SW 1271 (cell line): ENCODE measurements around the gene C20orf96.
"Not testable (repeated sequence)": the region's sequence is repeated elsewhere in the genome, so short reads cannot be mapped to it uniquely, and the experiment has no call there.

Experiments
- DNase-seq, 2 experiments: peaks; one replicate each; lab custom pipeline; 2025; lab: John Stamatoyannopoulos, UW

C20orf96 gene

GRCh38 chr20:290084-290831, at the start of gene C20orf96:
Gene C20orf96 (minus strand): TSS chr20:290750. CDS start chr20:290610, 140 bp downstream.
- DNase-seq = peak; percentile 83 to 96

DNA sequence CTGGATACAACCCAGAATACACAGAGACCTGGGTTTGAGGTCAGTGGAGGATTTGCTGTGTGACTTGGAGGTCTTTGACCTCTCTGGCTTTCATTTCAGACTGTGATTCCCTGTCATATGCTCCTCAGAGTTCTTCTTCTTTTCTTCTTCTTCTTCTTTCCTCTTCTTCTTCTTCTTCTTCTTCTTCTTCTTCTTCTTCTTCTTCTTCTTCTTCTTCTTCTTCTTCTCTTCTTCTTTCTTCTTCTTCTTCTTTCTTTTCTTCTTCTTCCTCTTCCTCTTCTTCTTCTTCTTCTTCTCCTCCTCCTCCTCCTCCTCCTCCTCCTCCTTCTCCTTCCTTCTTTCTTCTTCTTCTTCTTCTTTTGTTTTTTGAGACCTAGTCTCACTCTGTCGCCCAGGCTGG, 45.5 kb upstream of the C20orf96 start:
- DNase-seq = not testable (repeated sequence)

- no peak for DNase-seq
These were observed 44.0 kb upstream of the C20orf96 start for GRCh38 chr20:334578-334977.

- peak; percentile 54 to 64 for DNase-seq
These were observed 39.9 kb upstream of the C20orf96 start for GRCh38 chr20:330233-331149.

- no peak for DNase-seq
These were observed 39.3 kb upstream of the C20orf96 start for GRCh38 chr20:329851-330232.

DNA sequence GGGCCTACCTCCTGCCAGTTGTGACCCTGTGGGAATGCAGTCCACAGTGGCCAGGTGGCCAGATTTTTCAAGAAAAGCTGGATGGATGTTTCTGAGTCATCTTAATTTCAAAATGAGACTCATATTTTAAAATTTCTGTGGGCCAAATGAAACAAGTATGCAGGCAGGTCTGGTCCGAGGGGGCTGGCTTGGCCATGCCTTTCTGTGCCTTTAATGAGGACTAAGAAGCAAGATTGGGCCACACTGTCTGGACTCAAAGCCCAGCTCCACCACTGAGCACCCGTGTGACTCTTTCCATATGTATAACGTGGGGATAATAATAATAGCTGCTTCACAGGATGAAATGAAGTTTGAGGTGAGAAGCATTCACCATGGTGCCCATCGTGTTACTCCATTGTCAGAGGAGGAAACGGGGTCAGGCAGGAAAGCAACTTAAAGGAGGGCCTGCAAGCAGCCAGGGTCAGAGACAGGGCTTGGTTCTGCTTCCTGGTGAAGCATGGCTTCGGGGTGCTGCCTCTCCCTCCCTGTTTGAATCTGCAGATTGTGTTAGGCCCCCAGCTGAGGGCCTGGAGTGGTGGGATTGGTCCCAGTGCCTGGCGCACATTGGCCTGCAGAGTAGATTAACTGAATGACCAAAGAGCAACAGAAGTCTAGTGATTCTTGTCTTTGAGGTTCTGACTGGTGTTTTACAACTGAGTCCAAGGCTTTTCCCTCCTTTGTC, 38.6 kb upstream of the C20orf96 start:
- no peak for DNase-seq

GRCh38 chr20:328027-328974, 37.8 kb upstream of the C20orf96 start:
- no peak for DNase-seq

- DNase-seq = peak; percentile 86 to 91
These were observed 36.9 kb upstream of the C20orf96 start for GRCh38 chr20:327186-328026.

DNA sequence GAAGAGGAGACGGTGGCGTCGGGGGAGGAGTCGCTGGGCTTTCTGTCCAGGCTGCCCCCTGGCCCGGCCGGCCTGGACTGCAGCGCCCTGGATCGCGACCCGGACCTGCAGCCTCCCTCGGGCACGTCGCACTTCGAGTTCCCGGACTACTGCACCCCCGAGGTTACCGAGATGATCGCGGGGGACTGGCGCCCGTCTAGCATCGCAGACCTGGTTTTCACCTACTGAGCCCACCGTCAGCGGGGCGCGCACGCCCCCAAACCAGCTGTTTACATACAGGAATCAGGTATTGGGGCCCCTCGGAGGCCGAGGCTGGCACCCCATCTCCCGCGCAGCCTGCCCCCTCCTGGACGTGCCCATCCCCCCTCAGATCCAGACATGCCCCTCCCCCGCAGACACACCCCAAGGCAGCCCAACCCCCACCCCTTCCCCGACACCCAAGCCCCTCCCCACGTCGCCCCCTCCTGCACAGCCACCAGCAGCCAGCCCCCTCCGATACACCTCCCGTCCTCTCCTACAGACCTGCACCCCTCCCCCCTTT, 36.2 kb upstream of the C20orf96 start:
- DNase-seq = peak in 1 of 2 experiments; percentile 74

DNA sequence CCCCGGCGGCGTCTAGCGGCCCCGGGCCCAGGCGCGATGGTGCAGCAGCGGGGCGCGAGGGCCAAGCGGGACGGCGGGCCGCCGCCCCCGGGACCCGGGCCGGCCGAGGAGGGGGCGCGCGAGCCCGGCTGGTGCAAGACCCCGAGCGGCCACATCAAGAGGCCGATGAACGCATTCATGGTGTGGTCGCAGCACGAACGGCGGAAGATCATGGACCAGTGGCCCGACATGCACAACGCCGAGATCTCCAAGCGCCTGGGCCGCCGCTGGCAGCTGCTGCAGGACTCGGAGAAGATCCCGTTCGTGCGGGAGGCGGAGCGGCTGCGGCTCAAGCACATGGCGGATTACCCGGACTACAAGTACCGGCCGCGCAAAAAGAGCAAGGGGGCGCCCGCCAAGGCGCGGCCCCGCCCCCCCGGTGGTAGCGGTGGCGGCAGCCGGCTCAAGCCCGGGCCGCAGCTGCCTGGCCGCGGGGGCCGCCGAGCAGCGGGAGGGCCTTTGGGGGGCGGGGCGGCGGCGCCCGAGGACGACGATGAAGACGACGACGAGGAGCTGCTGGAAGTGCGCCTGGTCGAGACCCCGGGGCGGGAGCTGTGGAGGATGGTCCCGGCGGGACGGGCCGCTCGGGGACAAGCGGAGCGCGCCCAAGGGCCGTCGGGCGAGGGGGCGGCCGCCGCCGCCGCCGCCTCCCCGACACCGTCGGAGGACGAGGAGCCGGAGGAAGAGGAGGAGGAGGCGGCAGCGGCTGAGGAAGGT, 35.5 kb upstream of the C20orf96 start:
- DNase-seq = peak; percentile 42 to 58

DNA sequence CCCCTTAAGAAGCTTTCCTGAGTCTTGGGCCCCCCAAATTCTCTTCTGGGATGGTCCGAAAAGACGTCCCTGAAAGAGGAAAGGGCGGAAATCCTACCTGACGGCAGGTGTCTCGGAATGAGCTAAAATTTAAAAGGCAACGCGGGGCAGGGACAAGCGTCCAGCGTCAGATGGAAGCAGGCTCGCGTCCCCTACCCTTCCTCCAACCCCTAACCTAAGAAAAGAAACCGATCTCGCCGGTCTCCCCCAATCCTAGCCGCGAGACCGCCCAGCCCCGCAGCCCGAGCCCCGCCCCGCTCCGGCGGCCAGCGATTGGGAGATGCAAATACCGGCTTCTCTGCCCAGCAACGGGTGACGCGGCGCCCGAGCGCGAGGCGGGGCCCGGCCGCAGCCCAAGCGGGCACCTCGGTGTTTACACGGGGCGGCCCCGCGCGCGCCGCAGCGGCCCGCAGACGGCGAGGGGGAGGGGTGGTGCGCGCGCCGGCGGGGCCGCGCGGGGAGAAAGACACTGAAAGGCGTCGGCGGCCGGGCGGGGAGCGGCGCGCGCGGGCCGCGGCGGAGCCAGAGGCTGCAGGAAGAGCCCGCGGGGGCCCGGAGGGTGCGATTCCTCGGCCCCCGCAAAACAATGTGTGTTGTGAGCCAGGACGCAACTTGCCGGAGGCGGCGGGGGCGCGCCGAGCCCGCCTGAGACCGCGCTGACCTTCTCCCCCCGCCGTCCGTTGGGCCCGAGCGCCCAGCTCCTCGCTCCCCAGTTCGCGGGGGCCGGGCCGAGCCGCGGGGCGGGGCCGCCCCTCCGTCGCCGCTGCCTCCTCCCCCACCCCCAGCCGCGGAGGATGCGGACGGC, 34.7 kb upstream of the C20orf96 start, which contains the start of gene SOX12:
SOX12 (plus strand) TSS at position 508 of the 844 bp plus-strand sequence. CDS start 373 bp downstream, outside the sequence.
- peak; percentile 82 to 94 for DNase-seq

- peak; percentile 89 to 91 for DNase-seq
These were observed 33.9 kb upstream of the C20orf96 start for GRCh38 chr20:324177-325044.

- DNase-seq = no peak
These were observed 25.9 kb upstream of the C20orf96 start for GRCh38 chr20:316316-317068.

DNA sequence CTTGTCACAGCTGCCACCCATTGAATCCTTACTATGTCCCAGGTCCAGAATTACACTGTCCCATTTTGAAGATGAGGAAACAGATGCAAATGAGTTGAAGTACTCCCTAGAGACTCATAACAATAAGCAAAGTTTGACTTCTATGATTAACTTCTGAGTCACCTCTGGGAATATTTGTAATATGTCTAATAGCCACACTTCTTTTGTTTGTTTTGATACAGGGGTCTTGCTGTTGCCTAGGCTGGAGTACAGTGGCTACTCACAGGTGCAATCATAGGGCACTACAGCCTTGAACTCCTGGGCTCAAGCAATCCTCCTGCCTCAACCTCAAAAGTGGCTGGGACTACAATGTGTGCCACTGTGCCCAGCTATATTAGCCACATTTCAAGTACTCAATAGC, 23.4 kb upstream of the C20orf96 start:
- DNase-seq = peak in 1 of 2 experiments; percentile 44

DNA sequence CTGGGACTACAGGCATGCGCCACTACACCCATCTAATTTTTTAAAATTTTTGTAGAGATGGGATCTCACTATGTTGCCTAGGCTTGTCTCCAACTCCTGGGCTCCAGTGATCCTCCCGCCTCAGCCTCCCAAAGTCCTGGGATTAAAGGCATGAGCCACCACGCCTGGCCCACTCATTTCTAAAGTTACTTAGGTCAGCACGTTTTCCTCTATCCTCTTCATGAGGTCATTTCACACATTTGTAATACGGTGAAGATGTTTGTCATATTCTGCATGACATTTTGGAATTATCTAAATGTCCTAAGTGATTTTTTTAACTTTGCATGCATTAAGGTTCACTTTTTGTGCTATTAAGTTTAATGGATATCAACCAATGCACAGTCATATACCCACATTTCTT, 22.9 kb upstream of the C20orf96 start:
- no peak for DNase-seq

- DNase-seq = no peak
These were observed 22.3 kb upstream of the C20orf96 start for GRCh38 chr20:312866-313265.
